ENCODE measurements around the gene PLA2G12B.

The PLA2G12B gene

DNA sequence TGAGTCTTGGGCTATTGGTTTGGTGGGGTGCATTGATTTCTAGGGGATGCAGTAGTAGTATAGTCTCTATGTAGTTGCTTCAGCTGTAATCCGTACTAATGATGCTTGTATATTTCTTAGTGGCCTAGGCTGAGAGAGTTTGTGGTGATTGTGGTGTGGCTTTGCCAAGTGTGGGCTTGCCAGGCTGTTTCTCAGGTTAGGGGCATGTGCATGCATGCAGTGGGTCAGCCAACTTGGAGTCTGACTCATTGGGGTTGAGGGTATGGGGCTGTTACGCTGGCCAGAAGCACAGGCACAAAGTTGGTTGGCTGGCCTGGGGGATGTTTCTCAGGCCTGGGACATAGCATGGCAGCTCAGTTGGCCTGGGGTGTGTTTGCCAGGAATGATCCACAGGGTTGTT lies 25.7 kb upstream of the PLA2G12B start:
- no peak overlapping the region for H3K27ac ChIP-seq
- TF ChIP-seq ZFX (IDR thresholded peaks at IDR 0.05; ENCODE audit: borderline replicate concordance) (no peak), CTCF (IDR thresholded peaks at IDR 0.05) (no peak)

- no peak for TF ChIP-seq CTCF (IDR thresholded peaks at IDR 0.05)
- no peak for TF ChIP-seq ZFX (IDR thresholded peaks at IDR 0.05; ENCODE audit: borderline replicate concordance)
- no peak overlapping the region for H3K27ac ChIP-seq
Measured at GRCh38 chr10:72979709-72980108, 25.1 kb upstream of the PLA2G12B start.

DNA sequence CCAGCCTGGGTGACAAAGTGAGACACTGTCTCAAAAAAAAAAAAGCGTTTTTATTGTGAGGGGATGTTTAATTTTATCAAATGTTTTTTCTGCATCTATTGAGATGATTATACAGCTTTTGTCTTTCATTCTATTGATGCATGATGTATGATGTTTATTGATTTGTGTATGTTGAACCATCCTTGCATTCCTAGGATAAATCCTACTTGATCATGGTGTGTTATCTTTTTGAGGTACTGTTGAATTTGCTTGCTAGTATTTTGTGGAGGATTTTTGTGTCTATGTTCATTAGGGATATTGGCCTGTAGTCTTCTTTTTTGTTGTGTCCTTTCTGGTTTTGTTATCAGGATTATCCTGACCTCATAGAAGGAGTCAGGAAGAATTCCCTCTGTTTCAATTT lies 22.3 kb upstream of the PLA2G12B start:
- TF ChIP-seq CTCF (IDR thresholded peaks at IDR 0.05) (no peak), ZFX (IDR thresholded peaks at IDR 0.05; ENCODE audit: borderline replicate concordance) (no peak)
- no peak overlapping the region for H3K27ac ChIP-seq

- TF ChIP-seq ZFX (IDR thresholded peaks at IDR 0.05; ENCODE audit: borderline replicate concordance) (no peak), CTCF (IDR thresholded peaks at IDR 0.05) (no peak)
- H3K27ac ChIP-seq: no peak overlapping the region
Measured at GRCh38 chr10:72956001-72956400, 1.4 kb upstream of the PLA2G12B start.

DNA sequence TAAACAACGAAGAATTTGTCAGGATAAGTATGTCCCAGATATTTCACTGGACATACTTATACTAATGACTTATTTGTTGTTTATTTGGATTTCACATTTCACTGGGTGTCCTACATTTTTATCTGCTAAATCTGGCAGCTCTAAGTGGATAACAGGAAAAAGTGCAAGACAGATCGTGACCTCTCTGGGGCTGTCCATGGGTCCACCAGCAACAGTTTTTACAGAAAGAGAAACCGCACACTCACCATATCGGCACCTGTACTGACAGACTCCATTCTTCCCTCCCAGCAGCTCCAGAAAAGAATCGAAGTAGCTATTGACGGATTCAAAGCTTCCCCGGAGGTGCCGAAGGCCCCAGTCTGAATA lies 393 bp downstream of the PLA2G12B start:
- TF ChIP-seq CTCF (IDR thresholded peaks at IDR 0.05) (no peak), ZFX (IDR thresholded peaks at IDR 0.05; ENCODE audit: borderline replicate concordance) (no peak)
- H3K27ac ChIP-seq: no peak overlapping the region

- H3K27ac ChIP-seq: no peak overlapping the region
- no peak for TF ChIP-seq CTCF (IDR thresholded peaks at IDR 0.05)
- TF ChIP-seq ZFX (IDR thresholded peaks at IDR 0.05; ENCODE audit: borderline replicate concordance): no peak
Measured at GRCh38 chr10:72953687-72954086, 919 bp downstream of the PLA2G12B start.

DNA sequence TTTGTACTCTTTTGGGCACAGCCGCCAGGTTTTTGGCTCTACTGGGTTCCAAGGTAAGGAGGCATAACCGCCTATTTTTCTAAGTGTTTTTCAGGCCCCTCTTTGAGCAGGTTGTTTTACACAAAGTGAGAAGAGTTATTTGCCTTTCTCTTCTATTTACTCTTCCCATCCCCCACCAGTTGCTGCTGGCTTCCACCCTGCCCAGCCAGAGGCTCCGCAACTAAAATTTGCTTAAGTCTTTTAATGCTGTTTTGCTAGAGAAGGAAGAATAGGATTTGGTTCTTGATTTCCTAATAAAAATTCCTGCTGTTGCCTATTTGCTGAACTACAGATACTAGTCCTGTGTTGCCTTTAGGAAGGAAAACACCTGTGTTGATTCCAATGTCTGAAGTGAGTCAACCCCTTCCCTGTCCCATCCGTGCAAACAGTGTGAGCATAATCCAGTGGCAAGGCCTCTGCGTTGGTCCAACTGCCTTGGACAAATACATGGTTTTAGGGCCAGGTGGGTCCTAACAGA lies 1.9 kb downstream of the PLA2G12B start:
- H3K27ac ChIP-seq: no peak overlapping the region
- TF ChIP-seq CTCF (IDR thresholded peaks at IDR 0.05) (no peak), ZFX (IDR thresholded peaks at IDR 0.05; ENCODE audit: borderline replicate concordance) (no peak)

Data from 22Rv1 (cell line).